ENCODE data around the gene MTF1. TPM values are rescaled to one million over a fixed set of nuclear protein-coding genes. Genes with fewer than 3 reads are reported as not detected.
A peak's percentile ranks its signal among the peaks of the same experiment; 100 is the strongest.

The MTF1 gene
- total RNA-seq, 6 donors from 2014 or later, result 5.2 to 27.4 (median 8.7) TPM

GRCh38 chr1:37831109-37831508 is 28.3 kb downstream of the MTF1 start:
- H3K27ac ChIP-seq, result no peak overlapping the region
- TF ChIP-seq EP300 (IDR thresholded peaks at IDR 0.05), result no peak
- TF ChIP-seq, protein P1, sequence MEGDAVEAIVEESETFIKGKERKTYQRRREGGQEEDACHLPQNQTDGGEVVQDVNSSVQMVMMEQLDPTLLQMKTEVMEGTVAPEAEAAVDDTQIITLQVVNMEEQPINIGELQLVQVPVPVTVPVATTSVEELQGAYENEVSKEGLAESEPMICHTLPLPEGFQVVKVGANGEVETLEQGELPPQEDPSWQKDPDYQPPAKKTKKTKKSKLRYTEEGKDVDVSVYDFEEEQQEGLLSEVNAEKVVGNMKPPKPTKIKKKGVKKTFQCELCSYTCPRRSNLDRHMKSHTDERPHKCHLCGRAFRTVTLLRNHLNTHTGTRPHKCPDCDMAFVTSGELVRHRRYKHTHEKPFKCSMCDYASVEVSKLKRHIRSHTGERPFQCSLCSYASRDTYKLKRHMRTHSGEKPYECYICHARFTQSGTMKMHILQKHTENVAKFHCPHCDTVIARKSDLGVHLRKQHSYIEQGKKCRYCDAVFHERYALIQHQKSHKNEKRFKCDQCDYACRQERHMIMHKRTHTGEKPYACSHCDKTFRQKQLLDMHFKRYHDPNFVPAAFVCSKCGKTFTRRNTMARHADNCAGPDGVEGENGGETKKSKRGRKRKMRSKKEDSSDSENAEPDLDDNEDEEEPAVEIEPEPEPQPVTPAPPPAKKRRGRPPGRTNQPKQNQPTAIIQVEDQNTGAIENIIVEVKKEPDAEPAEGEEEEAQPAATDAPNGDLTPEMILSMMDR (IDR thresholded peaks at IDR 0.05), result no peak
- TF ChIP-seq POLR2A (IDR thresholded peaks at IDR 0.05), result no peak
- TF ChIP-seq POLR2AphosphoS5 (IDR thresholded peaks at IDR 0.05), result no peak
- H3K36me3 ChIP-seq, result peaks cover 25 to 90% (median 48%) of the 10 kb centered on the region in 4 donors
- WGBS, 2 donors, result 95 to 99% methylated on average over 4 of the region's 4 CpGs
- H3K4me1 ChIP-seq, result no peaks in the 10 kb centered on the region
- DNase-seq, result no peak
- no peaks in the 10 kb centered on the region for H3K27me3 ChIP-seq
- no peaks in the 10 kb centered on the region for H3K9me3 ChIP-seq
- no peak for ATAC-seq (ENCODE audit: low FRiP score in 2 of 2)
- H3K4me3 ChIP-seq, result no peak overlapping the region

DNA sequence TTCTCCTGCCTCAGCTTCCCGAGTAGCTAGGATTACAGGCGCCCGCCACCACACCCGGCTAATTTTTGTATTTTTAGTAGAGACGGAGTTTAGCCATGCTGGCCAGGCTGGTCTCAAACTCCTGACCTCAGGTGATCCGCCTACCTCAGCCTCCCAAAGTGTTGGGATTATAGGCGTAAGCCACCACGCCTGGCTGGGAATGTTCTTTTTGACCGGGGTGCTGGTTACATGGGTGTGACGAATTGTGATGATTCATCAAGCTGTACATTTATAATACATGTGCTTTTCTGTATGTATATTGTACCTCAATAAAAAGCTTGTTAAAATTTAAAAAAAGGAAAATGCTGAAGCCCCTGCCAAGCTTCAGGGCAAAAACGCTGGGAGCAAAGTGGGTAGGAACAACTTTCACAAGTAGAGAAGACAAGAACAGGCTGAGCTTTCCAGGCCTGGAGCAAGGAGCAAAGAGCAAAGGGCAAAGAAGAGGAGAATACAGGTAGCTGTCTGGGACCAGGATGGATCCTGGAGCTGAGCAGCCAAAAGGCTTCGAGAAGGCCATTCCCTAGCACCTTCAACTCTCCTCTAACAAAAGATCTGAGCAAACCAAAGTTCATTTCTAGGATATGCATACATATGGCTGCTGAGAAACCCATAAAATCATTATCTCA is 30.9 kb downstream of the MTF1 start:
- TF ChIP-seq POLR2A (IDR thresholded peaks at IDR 0.05) (no peak), EP300 (IDR thresholded peaks at IDR 0.05) (no peak), POLR2AphosphoS5 (IDR thresholded peaks at IDR 0.05) (no peak)
- TF ChIP-seq, protein P1 (IDR thresholded peaks at IDR 0.05), result no peak
- ATAC-seq (ENCODE audit: low FRiP score in 2 of 2), result no peak
- Histone ChIP-seq H3K9me3 (no peaks in the 10 kb centered on the region), H3K4me3 (no peak overlapping the region), H3K27ac (no peak overlapping the region), H3K4me1 (peaks cover 0 to 3% (median 0%) of the 10 kb centered on the region in 4 donors), H3K36me3 (peaks cover 6 to 72% (median 28%) of the 10 kb centered on the region in 4 donors), H3K27me3 (no peaks in the 10 kb centered on the region)
- DNase-seq, result no peak
- WGBS, 2 donors, result 95 to 97% methylated on average over 11 to 12 of the region's 12 CpGs

DNA sequence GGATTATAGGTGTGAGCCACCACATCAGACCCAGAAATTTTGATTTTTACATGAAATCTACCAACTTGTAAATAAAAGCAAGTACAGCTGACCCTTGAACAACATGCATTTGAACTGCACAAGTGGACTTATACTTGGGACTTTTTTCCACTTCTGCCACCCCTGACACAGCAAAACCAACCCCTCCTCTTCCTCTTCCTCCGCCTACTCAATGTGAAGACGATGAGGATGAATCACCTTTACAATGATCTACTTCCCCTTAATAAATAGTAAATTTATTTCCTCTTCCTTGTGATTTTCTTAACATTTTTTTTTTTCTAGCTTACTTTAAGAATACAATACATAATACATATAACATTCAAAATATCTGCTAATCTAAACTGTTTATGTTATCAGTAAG is 33.9 kb downstream of the MTF1 start:
- Histone ChIP-seq H3K4me3 (no peak overlapping the region), H3K4me1 (peaks cover 0 to 3% (median 0%) of the 10 kb centered on the region in 4 donors), H3K36me3 (peaks cover 10 to 72% (median 31%) of the 10 kb centered on the region in 4 donors), H3K9me3 (no peaks in the 10 kb centered on the region), H3K27ac (peak overlapping the region in 1 of 4 donors; percentile 18), H3K27me3 (no peaks in the 10 kb centered on the region)
- no peak for TF ChIP-seq EP300 (IDR thresholded peaks at IDR 0.05)
- TF ChIP-seq, protein P1 (IDR thresholded peaks at IDR 0.05), result no peak
- TF ChIP-seq POLR2A (IDR thresholded peaks at IDR 0.05), result no peak
- TF ChIP-seq POLR2AphosphoS5 (IDR thresholded peaks at IDR 0.05), result no peak
- WGBS, 2 donors, result 41 to 56% methylated on average over 2 of the region's 2 CpGs
- no peak for ATAC-seq (ENCODE audit: low FRiP score in 2 of 2)
- no peak for DNase-seq

- peaks cover 10 to 72% (median 34%) of the 10 kb centered on the region in 4 donors for H3K36me3 ChIP-seq
- H3K9me3 ChIP-seq, result no peaks in the 10 kb centered on the region
- TF ChIP-seq POLR2A (IDR thresholded peaks at IDR 0.05), result no peak
- TF ChIP-seq, protein P1 (IDR thresholded peaks at IDR 0.05), result no peak
- no peak for TF ChIP-seq EP300 (IDR thresholded peaks at IDR 0.05)
- TF ChIP-seq POLR2AphosphoS5 (IDR thresholded peaks at IDR 0.05), result no peak
- 88 to 93% methylated on average over 2 of the region's 2 CpGs for WGBS, 2 donors
- no peak for ATAC-seq (ENCODE audit: low FRiP score in 2 of 2)
- H3K27ac ChIP-seq, result no peak overlapping the region
- DNase-seq, result no peak
- H3K4me1 ChIP-seq, result peaks cover 0 to 3% (median 0%) of the 10 kb centered on the region in 4 donors
- H3K4me3 ChIP-seq, result no peak overlapping the region
- H3K27me3 ChIP-seq, result no peaks in the 10 kb centered on the region
Measured at GRCh38 chr1:37824001-37824400, 35.4 kb downstream of the MTF1 start.
